CD14-positive monocyte (primary cell): ENCODE data around the gene RPL27. TPM values are rescaled to one million over a fixed set of nuclear protein-coding genes. Genes with fewer than 3 reads are reported as not detected.
"Not testable (repeated sequence)": the region's sequence is repeated elsewhere in the genome, so short reads cannot be mapped to it uniquely, and the experiment has no call there.

ENCODE experiments used
- DNase-seq, 3 donors: peaks; one replicate each; pipeline ENCODE4 v3.0.0-alpha.2; 2011 to 2022
- H2AFZ ChIP-seq: 2 replicates; pipeline ENCODE4 v1.6.0; 2012; ENCODE audit warnings: mild to moderate bottlenecking, low read depth, low read length, inconsistent platforms; ENCODE audit not compliant: insufficient read depth, poor library complexity, severe bottlenecking
- H3K27ac ChIP-seq, 2 donors: 1 replicate in 1 of 2; 2 replicates in 1 of 2; pipeline ENCODE4 v1.5.1; 2012 to 2013; ENCODE audit warnings: low read length in 2 of 2, control low read depth in 1 of 2, inconsistent platforms in 1 of 2, low read depth in 1 of 2, mild to moderate bottlenecking in 1 of 2
- H3K27me3 ChIP-seq, 2 donors: one replicate each; pipeline versions ENCODE4 v1.6.0 to v1.6.1; 2011 to 2013; ENCODE audit warnings: low read length in 2 of 2; ENCODE audit not compliant: control insufficient read depth in 2 of 2, insufficient read depth in 2 of 2
- H3K36me3 ChIP-seq, 2 donors: replicated peaks in 1 of 2; 1 replicate in 1 of 2; 2 replicates in 1 of 2; pipeline versions ENCODE4 v1.5.1 to v1.6.1; 2012 to 2013; ENCODE audit warnings: low read length in 2 of 2, control low read depth in 1 of 2, inconsistent platforms in 1 of 2, mild to moderate bottlenecking in 1 of 2; ENCODE audit not compliant: insufficient read depth in 2 of 2, control insufficient read depth in 1 of 2
- H3K4me1 ChIP-seq, 2 donors: 1 replicate in 1 of 2; 2 replicates in 1 of 2; pipeline versions ENCODE4 v1.5.1 to v1.6.1; 2012 to 2013; ENCODE audit warnings: low read length in 2 of 2, control low read depth in 1 of 2, inconsistent platforms in 1 of 2, mild to moderate bottlenecking in 1 of 2, moderate library complexity in 1 of 2; ENCODE audit not compliant: insufficient read depth in 2 of 2, control insufficient read depth in 1 of 2
- H3K4me2 ChIP-seq: replicated peaks from 2 replicates; pipeline ENCODE3; 2012; ENCODE audit warnings: low read length, moderate library complexity, mild to moderate bottlenecking; ENCODE audit not compliant: poor library complexity, severe bottlenecking; ENCODE audit errors: extremely low read depth
- H3K4me3 ChIP-seq, 3 experiments: fragments of 200-600 bp in 1 of 3; sonication (generic) in 1 of 3; replicated peaks in 1 of 3; 1 replicate in 2 of 3; 2 replicates in 1 of 3; pipeline ENCODE4 v1.5.1; 2011 to 2013; ENCODE audit warnings: low read length in 3 of 3, mild to moderate bottlenecking in 3 of 3, control low read depth in 2 of 3, low read depth in 2 of 3, inconsistent platforms in 1 of 3, moderate library complexity in 1 of 3
- H3K79me2 ChIP-seq: 2 replicates; pipeline ENCODE4 v1.6.0; 2012; ENCODE audit warnings: mild to moderate bottlenecking, control low read depth, inconsistent platforms, low read length, moderate library complexity; ENCODE audit not compliant: insufficient read depth
- H3K9ac ChIP-seq: 2 replicates; pipeline ENCODE4 v1.6.0; 2017; ENCODE audit warnings: low read length, mild to moderate bottlenecking; ENCODE audit not compliant: insufficient read depth, poor library complexity, severe bottlenecking
- H3K9me3 ChIP-seq, 2 donors: replicated peaks in 1 of 2; 1 replicate in 1 of 2; 2 replicates in 1 of 2; pipeline versions ENCODE4 v1.5.1 to v1.6.1; 2012 to 2013; ENCODE audit warnings: low read length in 2 of 2, control low read depth in 1 of 2; ENCODE audit not compliant: control insufficient read depth in 1 of 2, insufficient read depth in 1 of 2
- H4K20me1 ChIP-seq: 2 replicates; pipeline ENCODE4 v1.6.0; 2012; ENCODE audit warnings: mild to moderate bottlenecking, low read length, control low read depth, moderate library complexity; ENCODE audit not compliant: insufficient read depth
- H3K27ac Mint-ChIP-seq, 7 donors: one replicate each; pipeline ENCODE4 v1.8.0; 2020; ENCODE audit warnings: mild to moderate bottlenecking in 7 of 7, mixed read lengths in 7 of 7, moderate library complexity in 6 of 7, inconsistent platforms in 2 of 7
- H3K27me3 Mint-ChIP-seq, 3 donors: one replicate each; pipeline ENCODE4 v1.8.0; 2021 to 2022; ENCODE audit warnings: low read depth in 3 of 3, mild to moderate bottlenecking in 3 of 3, mixed read lengths in 3 of 3, moderate library complexity in 3 of 3, inconsistent platforms in 1 of 3
- H3K36me3 Mint-ChIP-seq, 2 donors: one replicate each; pipeline ENCODE4 v1.8.0; 2020; ENCODE audit warnings: mixed read lengths in 2 of 2, inconsistent platforms in 1 of 2, mild to moderate bottlenecking in 1 of 2
- H3K4me1 Mint-ChIP-seq: one replicate; pipeline ENCODE4 v1.8.0; 2020; ENCODE audit warnings: mild to moderate bottlenecking, mixed read lengths
- H3K4me3 Mint-ChIP-seq, 2 donors: one replicate each; pipeline ENCODE4 v1.8.0; 2020; ENCODE audit warnings: mild to moderate bottlenecking in 2 of 2, mixed read lengths in 2 of 2, moderate library complexity in 1 of 2
- H3K9me3 Mint-ChIP-seq, 7 donors: one replicate each; pipeline ENCODE4 v1.8.0; 2020 to 2022; ENCODE audit warnings: mixed read lengths in 7 of 7, mild to moderate bottlenecking in 6 of 7, moderate library complexity in 6 of 7, inconsistent platforms in 2 of 7
- CTCF ChIP-seq: fragments of 200-600 bp; IDR thresholded peaks from one replicate; pipeline ENCODE4 v1.8.0; 2022; ENCODE audit warnings: antibody characterized with exemption, mild to moderate bottlenecking
- WGBS: methylation state at CpG from one replicate; pipeline ENCODE4 v1.1.5; 2013; ENCODE audit warnings: missing lambda C conversion rate; ENCODE audit not compliant: insufficient coverage; 5-methylcytosine and 5-hydroxymethylcytosine counted together
- intact Hi-C, 2 donors: fragments of 100-400 bp; cut with micrococcal nuclease; formaldehyde crosslinking; loops; one replicate each; pipeline versions ENCODE4 v1.15.0 to v1.15.1; 2023
- polyA plus RNA-seq, 3 donors: library from polyadenylated mRNA; depleted of rRNA in 1 of 3; unstranded in 2 of 3; stranded (reverse) in 1 of 3; fragments of 300-500 nt in 2 of 3; fragments of >200 nt in 1 of 3; fragmentation: Illumina TruSeq in 2 of 3; gene quantifications; 1 replicate in 2 of 3; 2 replicates in 1 of 3; pipeline ENCODE4 v1.2.3, GENCODE V29; 2012 to 2021

RPL27 gene
- polyA plus RNA-seq, 3 donors = 1,073 to 2,156 (median 1,232) TPM

- Histone ChIP-seq H3K27me3 (no peaks in the 10 kb centered on the region), H2AFZ (peak overlapping the region; percentile 5), H3K4me3 (no peak overlapping the region), H3K79me2 (peaks cover 5% of the 10 kb centered on the region), H3K9ac (no peak overlapping the region), H3K9me3 (no peaks in the 10 kb centered on the region), H4K20me1 (no peaks in the 10 kb centered on the region), H3K4me2 (no peak overlapping the region), H3K4me1 (peaks cover 8 to 9% of the 10 kb centered on the region in 2 donors), H3K27ac (no peak overlapping the region), H3K36me3 (no peaks in the 10 kb centered on the region)
- no peak for DNase-seq
- Mint-ChIP-seq H3K27me3 (peaks cover 2 to 5% (median 4%) of the 10 kb centered on the region in 3 donors), H3K4me3 (no peak overlapping the region), H3K27ac (no peak overlapping the region), H3K9me3 (no peaks in the 10 kb centered on the region), H3K4me1 (peaks cover 11% of the 10 kb centered on the region), H3K36me3 (no peaks in the 10 kb centered on the region)
- intact Hi-C loops = no loop called here
- no peak for TF ChIP-seq CTCF
- 29% methylated on average over 2 of the region's 2 CpGs for WGBS
These were observed 23.0 kb upstream of the RPL27 start for GRCh38 chr17:42975265-42975664.

GRCh38 chr17:42975701-42976100 lies 22.5 kb upstream of the RPL27 start:
- WGBS = 90% methylated on average over 10 of the region's 16 CpGs
- peaks cover 13% of the 10 kb centered on the region for H3K4me1 Mint-ChIP-seq
- H3K9me3 ChIP-seq, H3K27ac ChIP-seq, H3K9me3 Mint-ChIP-seq, H4K20me1 ChIP-seq, H3K4me2 ChIP-seq, H3K4me3 Mint-ChIP-seq, H3K79me2 ChIP-seq, H3K9ac ChIP-seq, intact Hi-C loops, H3K27me3 ChIP-seq, H3K36me3 Mint-ChIP-seq, H3K4me3 ChIP-seq, H3K36me3 ChIP-seq, H3K27ac Mint-ChIP-seq, DNase-seq, H3K27me3 Mint-ChIP-seq: not testable (repeated sequence)
- H3K4me1 ChIP-seq = peaks cover 9 to 11% of the 10 kb centered on the region in 2 donors
- peak overlapping the region; percentile 5 for H2AFZ ChIP-seq
